H9 (cell line): ENCODE data around the gene KAT8. TPM values are rescaled to one million over a fixed set of nuclear protein-coding genes. Genes with fewer than 3 reads are reported as not detected.
A peak's percentile ranks its signal among the peaks of the same experiment; 100 is the strongest.
"Not testable (repeated sequence)": the region's sequence is repeated elsewhere in the genome, so short reads cannot be mapped to it uniquely, and the experiment has no call there.

ENCODE experiments used
- DNase-seq: peaks from one replicate; pipeline ENCODE4 v3.0.0-alpha.2; 2017
- H2AFZ ChIP-seq: one replicate; pipeline ENCODE4 v1.6.1; 2013; ENCODE audit warnings: mild to moderate bottlenecking, low read length, control low read depth, moderate library complexity
- H2AK5ac ChIP-seq: 2 replicates; pipeline ENCODE4 v1.6.1; 2013; ENCODE audit warnings: low read length, control low read depth, mixed read lengths; ENCODE audit not compliant: insufficient read length
- H2BK120ac ChIP-seq: one replicate; pipeline ENCODE4 v1.6.1; 2013; ENCODE audit warnings: low read depth, mild to moderate bottlenecking, low read length, control low read depth, inconsistent platforms; ENCODE audit not compliant: poor library complexity, severe bottlenecking
- H2BK12ac ChIP-seq: 2 replicates; pipeline ENCODE4 v1.6.1; 2013; ENCODE audit warnings: low read length, control low read depth, mixed read lengths, low read depth; ENCODE audit not compliant: insufficient read length
- H2BK15ac ChIP-seq: 2 replicates; pipeline ENCODE4 v1.6.1; 2013; ENCODE audit warnings: low read depth, low read length, control low read depth
- H2BK20ac ChIP-seq: one replicate; pipeline ENCODE4 v1.6.1; 2013; ENCODE audit warnings: low read depth, mild to moderate bottlenecking, low read length, control low read depth, inconsistent platforms; ENCODE audit not compliant: poor library complexity, severe bottlenecking
- H2BK5ac ChIP-seq: 2 replicates; pipeline ENCODE4 v1.6.1; 2013; ENCODE audit warnings: low read length, control low read depth, mixed read lengths; ENCODE audit not compliant: insufficient read length
- H3K14ac ChIP-seq: 2 replicates; pipeline ENCODE4 v1.6.1; 2013; ENCODE audit warnings: low read length, control low read depth; ENCODE audit not compliant: insufficient read depth
- H3K18ac ChIP-seq: 2 replicates; pipeline ENCODE4 v1.6.1; 2013; ENCODE audit warnings: low read depth, mild to moderate bottlenecking, mixed read lengths, low read length, control low read depth; ENCODE audit not compliant: insufficient read length
- H3K23ac ChIP-seq: 2 replicates; pipeline ENCODE4 v1.6.1; 2013; ENCODE audit warnings: low read length, control low read depth, mixed read lengths, low read depth; ENCODE audit not compliant: insufficient read length
- H3K23me2 ChIP-seq: 2 replicates; pipeline ENCODE4 v1.6.1; 2013; ENCODE audit warnings: low read depth, mild to moderate bottlenecking, mixed read lengths, low read length, control low read depth; ENCODE audit not compliant: insufficient read length, poor library complexity, severe bottlenecking
- H3K27ac ChIP-seq: 2 replicates; pipeline ENCODE4 v1.5.1; 2013; ENCODE audit warnings: low read length, control low read depth, mixed read lengths, low read depth; ENCODE audit not compliant: insufficient read length
- H3K27me3 ChIP-seq: 2 replicates; pipeline ENCODE4 v1.6.1; 2013; ENCODE audit warnings: low read length, control low read depth, inconsistent platforms; ENCODE audit not compliant: insufficient read depth
- H3K4ac ChIP-seq: 2 replicates; pipeline ENCODE4 v1.6.1; 2013; ENCODE audit warnings: low read depth, mild to moderate bottlenecking, control low read depth, inconsistent platforms, low read length, moderate library complexity
- H3K4me1 ChIP-seq: 2 replicates; pipeline ENCODE4 v1.6.1; 2013; ENCODE audit warnings: low read length, control low read depth, inconsistent platforms; ENCODE audit not compliant: insufficient read depth
- H3K4me2 ChIP-seq: 2 replicates; pipeline ENCODE4 v1.6.1; 2013; ENCODE audit warnings: low read length, control low read depth, mixed read lengths; ENCODE audit not compliant: insufficient read length, insufficient read depth
- H3K56ac ChIP-seq: 2 replicates; pipeline ENCODE4 v1.6.1; 2013; ENCODE audit warnings: low read depth, mild to moderate bottlenecking, mixed read lengths, low read length, control low read depth; ENCODE audit not compliant: insufficient read length
- H3K79me1 ChIP-seq: 2 replicates; pipeline ENCODE4 v1.6.1; 2013; ENCODE audit warnings: low read depth, mild to moderate bottlenecking, moderate library complexity, low read length, control low read depth, inconsistent platforms; ENCODE audit not compliant: insufficient read depth, poor library complexity, severe bottlenecking
- H3K79me2 ChIP-seq: 2 replicates; pipeline ENCODE4 v1.6.1; 2013; ENCODE audit warnings: low read length, control low read depth, inconsistent platforms; ENCODE audit not compliant: insufficient read depth
- H3K9ac ChIP-seq: 2 replicates; pipeline ENCODE4 v1.6.1; 2013; ENCODE audit warnings: low read length, control low read depth, mixed read lengths; ENCODE audit not compliant: insufficient read length; ENCODE audit errors: extremely low read depth
- H3K9me3 ChIP-seq: one replicate; pipeline ENCODE4 v1.6.1; 2013; ENCODE audit warnings: low read depth, low read length, inconsistent platforms; ENCODE audit not compliant: control insufficient read depth
- H3T11ph ChIP-seq: one replicate; pipeline ENCODE4 v1.6.1; 2013; ENCODE audit warnings: mild to moderate bottlenecking, low read length, control low read depth, inconsistent platforms
- H4K20me1 ChIP-seq: one replicate; pipeline ENCODE4 v1.6.1; 2013; ENCODE audit not compliant: control insufficient read depth, insufficient read length, insufficient read depth
- H4K5ac ChIP-seq: 2 replicates; pipeline ENCODE4 v1.6.1; 2013; ENCODE audit warnings: low read depth, mild to moderate bottlenecking, mixed read lengths, low read length, control low read depth; ENCODE audit not compliant: insufficient read length
- H4K8ac ChIP-seq: replicated peaks from 2 replicates; pipeline ENCODE4 v1.6.1; 2013; ENCODE audit warnings: low read length, control low read depth, mixed read lengths, low read depth; ENCODE audit not compliant: insufficient read length
- H4K91ac ChIP-seq: 2 replicates; pipeline ENCODE4 v1.6.1; 2013; ENCODE audit warnings: low read depth, mild to moderate bottlenecking, moderate library complexity, mixed read lengths, low read length, control low read depth; ENCODE audit not compliant: insufficient read length
- H3K27ac Mint-ChIP-seq, 3 experiments: 2 replicates in 2 of 3; 3 replicates in 1 of 3; pipeline ENCODE4 v1.8.0; 2020 to 2021; ENCODE audit warnings: mixed read lengths in 3 of 3, mild to moderate bottlenecking in 1 of 3, moderate library complexity in 1 of 3
- H3K27me3 Mint-ChIP-seq: 2 replicates; pipeline ENCODE4 v1.8.0; 2021; ENCODE audit warnings: low read depth, mild to moderate bottlenecking, moderate library complexity, mixed read lengths
- H3K36me3 Mint-ChIP-seq, 3 experiments: 2 replicates in 2 of 3; 3 replicates in 1 of 3; pipeline ENCODE4 v1.8.0; 2020 to 2021; ENCODE audit warnings: low read depth in 3 of 3, mixed read lengths in 3 of 3; ENCODE audit not compliant: insufficient read depth in 1 of 3
- H3K4me1 Mint-ChIP-seq, 2 experiments: 2 replicates each; pipeline ENCODE4 v1.8.0; 2020; ENCODE audit warnings: mixed read lengths in 2 of 2
- H3K4me3 Mint-ChIP-seq, 2 experiments: 2 replicates in 1 of 2; 3 replicates in 1 of 2; pipeline ENCODE4 v1.8.0; 2020 to 2021; ENCODE audit warnings: mild to moderate bottlenecking in 2 of 2, mixed read lengths in 2 of 2, moderate library complexity in 1 of 2
- H3K9me3 Mint-ChIP-seq, 2 experiments: 2 replicates in 1 of 2; 3 replicates in 1 of 2; pipeline ENCODE4 v1.8.0; 2020; ENCODE audit warnings: mild to moderate bottlenecking in 2 of 2, mixed read lengths in 2 of 2, moderate library complexity in 1 of 2
- WGBS: extraction: QIAGEN DNeasy Blood & Tissue Kit; methylation state at CpG from one replicate; pipeline ENCODE4 v1.1.7; 2013; ENCODE audit warnings: missing lambda C conversion rate, low lambda C conversion rate, mixed read lengths; ENCODE audit not compliant: insufficient read length; ENCODE audit errors: extremely low coverage; 5-methylcytosine and 5-hydroxymethylcytosine counted together
- total RNA-seq: library from RNA; stranded (reverse); gene quantifications from 2 replicates; pipeline ENCODE4 v1.2.1, GENCODE V29; 2021
- TF ChIP-seq, protein P1 (sequence below): fragments of 200-600 bp; sonication (generic); conservative IDR thresholded peaks from 3 replicates; pipeline ENCODE4 v1.8.0; 2021; ENCODE audit warnings: antibody characterized with exemption, mild to moderate bottlenecking

KAT8 gene
- total RNA-seq, 1 experiment from 2014 or later = 52.1 TPM

DNA sequence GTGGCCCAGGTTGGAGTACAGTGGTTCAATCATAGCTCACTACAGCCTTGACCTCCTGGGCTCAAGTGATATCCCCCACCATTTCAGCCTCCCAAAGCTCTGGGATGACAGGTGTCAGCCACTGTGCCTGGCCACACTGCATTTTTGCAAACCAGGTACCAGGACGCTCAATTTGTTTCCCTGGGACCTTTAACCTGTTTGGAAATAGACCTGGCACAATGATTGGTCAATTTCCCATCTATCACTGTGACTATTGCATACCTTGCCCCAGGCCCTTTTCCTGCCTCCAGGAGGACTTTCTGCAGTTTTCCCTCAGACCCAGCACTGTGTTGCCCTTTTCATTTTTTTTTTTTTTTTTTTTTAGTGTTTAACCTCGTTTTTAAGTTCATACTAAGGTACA is 51.4 kb downstream of the KAT8 start:
- peak overlapping the region in 2 of 3 experiments; percentile 20 to 73; a peak in 1 of 7 replicates for H3K27ac Mint-ChIP-seq
- Histone ChIP-seq H2BK5ac (no peak overlapping the region), H2AK5ac (no peak overlapping the region), H3K4me1 (no peaks in the 10 kb centered on the region), H4K5ac (no peak overlapping the region), H3K4ac (no peak overlapping the region), H3K79me2 (no peaks in the 10 kb centered on the region), H3T11ph (no peak overlapping the region), H2AFZ (no peak overlapping the region), H4K8ac (no peak overlapping the region), H3K27ac (no peak overlapping the region), H2BK20ac (no peak overlapping the region), H4K20me1 (no peaks in the 10 kb centered on the region), H3K9me3 (no peaks in the 10 kb centered on the region), H3K14ac (no peak overlapping the region), H3K9ac (no peak overlapping the region), H3K4me2 (no peak overlapping the region), H3K79me1 (no peaks in the 10 kb centered on the region), H3K23ac (no peak overlapping the region), H2BK12ac (no peak overlapping the region), H3K23me2 (no peaks in the 10 kb centered on the region), H2BK120ac (no peak overlapping the region), H3K27me3 (no peaks in the 10 kb centered on the region), H3K18ac (no peak overlapping the region), H4K91ac (no peak overlapping the region), H3K56ac (no peak overlapping the region), H2BK15ac (no peak overlapping the region)
- no CpG with 5 or more reads among the region's 2 CpGs for WGBS
- H3K4me1 Mint-ChIP-seq = peaks cover 22 to 23% of the 10 kb centered on the region in 2 experiments
- peaks cover 5 to 16% of the 10 kb centered on the region in 2 experiments; a peak in 4 of 5 replicates for H3K9me3 Mint-ChIP-seq
- DNase-seq = no peak
- H3K4me3 Mint-ChIP-seq = no peak overlapping the region
- TF ChIP-seq, protein P1, sequence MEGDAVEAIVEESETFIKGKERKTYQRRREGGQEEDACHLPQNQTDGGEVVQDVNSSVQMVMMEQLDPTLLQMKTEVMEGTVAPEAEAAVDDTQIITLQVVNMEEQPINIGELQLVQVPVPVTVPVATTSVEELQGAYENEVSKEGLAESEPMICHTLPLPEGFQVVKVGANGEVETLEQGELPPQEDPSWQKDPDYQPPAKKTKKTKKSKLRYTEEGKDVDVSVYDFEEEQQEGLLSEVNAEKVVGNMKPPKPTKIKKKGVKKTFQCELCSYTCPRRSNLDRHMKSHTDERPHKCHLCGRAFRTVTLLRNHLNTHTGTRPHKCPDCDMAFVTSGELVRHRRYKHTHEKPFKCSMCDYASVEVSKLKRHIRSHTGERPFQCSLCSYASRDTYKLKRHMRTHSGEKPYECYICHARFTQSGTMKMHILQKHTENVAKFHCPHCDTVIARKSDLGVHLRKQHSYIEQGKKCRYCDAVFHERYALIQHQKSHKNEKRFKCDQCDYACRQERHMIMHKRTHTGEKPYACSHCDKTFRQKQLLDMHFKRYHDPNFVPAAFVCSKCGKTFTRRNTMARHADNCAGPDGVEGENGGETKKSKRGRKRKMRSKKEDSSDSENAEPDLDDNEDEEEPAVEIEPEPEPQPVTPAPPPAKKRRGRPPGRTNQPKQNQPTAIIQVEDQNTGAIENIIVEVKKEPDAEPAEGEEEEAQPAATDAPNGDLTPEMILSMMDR = no peak
- H3K36me3 Mint-ChIP-seq = no peaks in the 10 kb centered on the region; a peak in 1 of 7 replicates
- peaks cover 4% of the 10 kb centered on the region; the same call in 1 of the 2 replicates for H3K27me3 Mint-ChIP-seq

DNA sequence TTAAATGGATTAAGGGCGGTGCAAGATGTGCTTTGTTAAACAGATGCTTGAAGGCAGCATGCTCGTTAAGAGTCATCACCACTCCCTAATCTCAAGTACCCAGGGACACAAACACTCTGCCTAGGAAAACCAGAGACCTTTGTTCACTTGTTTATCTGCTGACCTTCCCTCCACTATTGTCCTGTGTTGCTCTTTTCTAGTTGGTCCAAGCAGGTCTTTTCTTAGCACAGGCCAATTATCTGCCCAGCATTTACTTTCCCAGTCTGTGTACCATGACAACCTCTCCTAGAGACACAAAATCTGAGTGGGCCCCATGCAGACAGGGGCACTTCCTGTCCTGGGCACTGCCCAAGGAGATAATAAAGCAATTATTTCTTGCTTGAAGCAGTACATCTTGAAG is 52.6 kb downstream of the KAT8 start:
- H4K20me1 ChIP-seq, H3K56ac ChIP-seq, H3K4me2 ChIP-seq, H4K5ac ChIP-seq, H3K36me3 Mint-ChIP-seq, H3K4me3 Mint-ChIP-seq, H2BK20ac ChIP-seq, H2BK12ac ChIP-seq, H2BK15ac ChIP-seq, H3K4me1 ChIP-seq, H3K27me3 Mint-ChIP-seq, H2AFZ ChIP-seq, H3K27ac ChIP-seq, H3K14ac ChIP-seq, H3K27me3 ChIP-seq, DNase-seq, H3K4ac ChIP-seq, H3K79me1 ChIP-seq, H2AK5ac ChIP-seq, H2BK5ac ChIP-seq, H3T11ph ChIP-seq, H3K23ac ChIP-seq, H3K23me2 ChIP-seq, H4K8ac ChIP-seq, H3K9ac ChIP-seq, H3K79me2 ChIP-seq, H3K18ac ChIP-seq, H2BK120ac ChIP-seq, H3K9me3 ChIP-seq, H4K91ac ChIP-seq: not testable (repeated sequence)
- Mint-ChIP-seq H3K27ac (peak overlapping the region in 2 of 3 experiments; percentile 13 to 49; a peak in 3 of 7 replicates), H3K9me3 (peaks cover 5 to 16% of the 10 kb centered on the region in 2 experiments; a peak in 4 of 5 replicates), H3K4me1 (peaks cover 27% of the 10 kb centered on the region in 2 experiments)
- WGBS = no CpG with 5 or more reads among the region's 2 CpGs
